ENCODE results near the gene M1AP. TPM values are rescaled to one million over a fixed set of nuclear protein-coding genes. Genes with fewer than 3 reads are reported as not detected.
"Not testable (repeated sequence)": the region's sequence is repeated elsewhere in the genome, so short reads cannot be mapped to it uniquely, and the experiment has no call there.

The M1AP gene
- total and polyA plus RNA-seq, 7 donors, result 0.01 to 0.21 TPM; not detected in 5

GRCh38 chr2:74564222-74564621 is 83.9 kb downstream of the M1AP start:
- 70 to 79% (median 72%) methylated on average over 5 of the region's 5 CpGs for WGBS, 3 donors

GRCh38 chr2:74562126-74562775 is 85.9 kb downstream of the M1AP start:
- no peak overlapping the region for H3K4me3 ChIP-seq
- H3K4me1 ChIP-seq, result no peaks in the 10 kb centered on the region
- intact Hi-C loops (cut with DNase I), result no loop called here
- H3K36me3 ChIP-seq (ENCODE audit: insufficient read depth in 1 of 2, low read depth in 1 of 2), result no peaks in the 10 kb centered on the region
- no peak for ATAC-seq
- TF ChIP-seq CTCF (IDR thresholded peaks at IDR 0.05), result no peak
- H3K27me3 ChIP-seq (ENCODE audit: insufficient read depth in 3 of 3, low read length in 2 of 3), result peaks cover 0 to 25% (median 7%) of the 10 kb centered on the region in 3 donors
- H3K27ac ChIP-seq, result no peak overlapping the region
- 81 to 82% (median 81%) methylated on average over 7 of the region's 7 CpGs for WGBS, 3 donors
- no peak for DNase-seq
- H3K9me3 ChIP-seq, result no peaks in the 10 kb centered on the region

More at GRCh38 chr2:74564222-74564621, 83.9 kb downstream of the M1AP start:
- H3K9me3 ChIP-seq, result no peaks in the 10 kb centered on the region
- no peak overlapping the region for H3K4me3 ChIP-seq
- DNase-seq (no peak), ATAC-seq (no peak)
- H3K27me3 ChIP-seq (ENCODE audit: insufficient read depth in 3 of 3, low read length in 2 of 3), result peaks cover 0 to 25% (median 7%) of the 10 kb centered on the region in 3 donors
- no peak overlapping the region for H3K27ac ChIP-seq
- intact Hi-C loops (cut with DNase I), result no loop called here
- H3K4me1 ChIP-seq, result no peaks in the 10 kb centered on the region
- H3K36me3 ChIP-seq (ENCODE audit: insufficient read depth in 1 of 2, low read depth in 1 of 2), result no peaks in the 10 kb centered on the region
- no peak for TF ChIP-seq CTCF (IDR thresholded peaks at IDR 0.05)

- H3K36me3 ChIP-seq (ENCODE audit: insufficient read depth in 1 of 2, low read depth in 1 of 2); DNase-seq; H3K4me3 ChIP-seq; ATAC-seq; intact Hi-C loops (cut with DNase I); H3K4me1 ChIP-seq; H3K27ac ChIP-seq; H3K9me3 ChIP-seq: not testable (repeated sequence)
- 91 to 95% (median 94%) methylated on average over 1 of the region's 1 CpG for WGBS, 3 donors
- peaks cover 0 to 30% (median 9%) of the 10 kb centered on the region in 3 donors for H3K27me3 ChIP-seq (ENCODE audit: insufficient read depth in 3 of 3, low read length in 2 of 3)
These were observed 87.1 kb downstream of the M1AP start for GRCh38 chr2:74561022-74561421.

- Histone ChIP-seq H3K27me3 (ENCODE audit: insufficient read depth in 3 of 3, low read length in 2 of 3) (peaks cover 0 to 33% (median 9%) of the 10 kb centered on the region in 3 donors), H3K9me3 (no peaks in the 10 kb centered on the region), H3K36me3 (ENCODE audit: insufficient read depth in 1 of 2, low read depth in 1 of 2) (no peaks in the 10 kb centered on the region), H3K4me1 (no peaks in the 10 kb centered on the region), H3K27ac (no peak overlapping the region), H3K4me3 (no peak overlapping the region)
- DNase-seq (no peak), ATAC-seq (no peak)
- intact Hi-C loops (cut with DNase I), result no loop called here
- TF ChIP-seq CTCF (IDR thresholded peaks at IDR 0.05), result no peak
- 43 to 57% (median 52%) methylated on average over 6 of the region's 6 CpGs for WGBS, 3 donors
These were observed 87.5 kb downstream of the M1AP start for GRCh38 chr2:74560591-74560990.

- H3K27ac ChIP-seq, result no peak overlapping the region
- peaks cover 7% of the 10 kb centered on the region for H3K4me1 ChIP-seq
- H3K27me3 ChIP-seq (ENCODE audit: insufficient read depth in 3 of 3, low read length in 2 of 3), result peaks cover 0 to 39% (median 11%) of the 10 kb centered on the region in 3 donors
- no peaks in the 10 kb centered on the region for H3K36me3 ChIP-seq (ENCODE audit: insufficient read depth in 1 of 2, low read depth in 1 of 2)
- TF ChIP-seq CTCF (IDR thresholded peaks at IDR 0.05), result no peak
- no peaks in the 10 kb centered on the region for H3K9me3 ChIP-seq
- DNase-seq, result no peak
- intact Hi-C loops (cut with DNase I), result no loop called here
- H3K4me3 ChIP-seq, result no peak overlapping the region
- ATAC-seq, result no peak
- 36 to 47% (median 47%) methylated on average over 5 of the region's 5 CpGs for WGBS, 3 donors
These were observed 88.2 kb downstream of the M1AP start for GRCh38 chr2:74559912-74560311.

All from psoas muscle (tissue), 8 donors.